Neural cell (in vitro differentiated cells): ENCODE measurements around the gene AQP6. TPM values are rescaled to one million over a fixed set of nuclear protein-coding genes. Genes with fewer than 3 reads are reported as not detected.

ENCODE experiments used
- H2AFZ ChIP-seq: fragments of 200-600, 300-800 bp; sonication (generic), shearing (Covaris generic); 2 replicates; pipeline ENCODE4 v1.6.0; 2014; ENCODE audit warnings: low read depth, mild to moderate bottlenecking, antibody characterized with exemption, low read length, moderate library complexity
- H3F3A ChIP-seq: fragments of 200-600 bp; shearing (Covaris generic); 2 replicates; pipeline ENCODE4 v1.6.1; 2016; ENCODE audit warnings: mild to moderate bottlenecking, moderate library complexity, mixed read lengths, antibody characterized with exemption, low read length; ENCODE audit not compliant: insufficient read depth, poor library complexity, severe bottlenecking
- H3K27ac ChIP-seq: fragments of 200-600, 300-800 bp; sonication (generic), shearing (Covaris generic); 2 replicates; pipeline ENCODE4 v1.5.1; 2014; ENCODE audit warnings: mild to moderate bottlenecking, low read length, moderate library complexity
- H3K27me3 ChIP-seq: fragments of 300-800, 200-600 bp; sonication (generic), shearing (Covaris generic); 2 replicates; pipeline ENCODE4 v1.6.0; 2014; ENCODE audit warnings: mild to moderate bottlenecking, low read depth, low read length, moderate library complexity; ENCODE audit not compliant: insufficient read depth
- H3K36me3 ChIP-seq: fragments of 300-800, 200-600 bp; sonication (generic), shearing (Covaris generic); 2 replicates; pipeline ENCODE4 v1.5.1; 2014; ENCODE audit warnings: mild to moderate bottlenecking, antibody characterized with exemption, low read length, moderate library complexity; ENCODE audit not compliant: insufficient read depth
- H3K4me2 ChIP-seq: fragments of 300-800, 200-600 bp; sonication (generic), shearing (Covaris generic); 2 replicates; pipeline ENCODE4 v1.6.0; 2014; ENCODE audit warnings: mild to moderate bottlenecking, low read length
- H3K4me3 ChIP-seq: fragments of 300-800, 200-600 bp; sonication (generic), shearing (Covaris generic); 2 replicates; pipeline ENCODE4 v1.5.1; 2014; ENCODE audit warnings: mild to moderate bottlenecking, low read length, moderate library complexity
- H3K79me2 ChIP-seq: fragments of 200-600 bp; shearing (Covaris generic); replicated peaks from 2 replicates; pipeline ENCODE4 v1.6.0; 2014; ENCODE audit warnings: mild to moderate bottlenecking, low read length, moderate library complexity; ENCODE audit not compliant: insufficient read depth
- H3K9ac ChIP-seq: fragments of 300-800, 200-600 bp; sonication (generic), shearing (Covaris generic); 2 replicates; pipeline ENCODE4 v1.6.1; 2016; ENCODE audit warnings: mild to moderate bottlenecking, low read length, mixed read lengths
- H3K9me2 ChIP-seq: fragments of 200-600 bp; shearing (Covaris generic); 2 replicates; pipeline ENCODE4 v1.6.1; 2016; ENCODE audit warnings: mild to moderate bottlenecking, low read length, mixed read lengths; ENCODE audit not compliant: insufficient read depth
- H3K9me3 ChIP-seq: fragments of 200-600, 300-800 bp; sonication (generic), shearing (Covaris generic); 2 replicates; pipeline ENCODE4 v1.6.1; 2016; ENCODE audit warnings: mild to moderate bottlenecking, mixed run types, low read length, moderate library complexity, mixed read lengths
- H4K20me1 ChIP-seq: fragments of 200-600 bp; shearing (Covaris generic); 2 replicates; pipeline ENCODE4 v1.6.1; 2016; ENCODE audit warnings: mild to moderate bottlenecking, mixed run types; ENCODE audit not compliant: insufficient read depth
- CTCF ChIP-seq: fragments of 450-650 bp; IDR thresholded peaks from 2 replicates; pipeline ENCODE4 v1.5.1; 2014; ENCODE audit warnings: antibody characterized with exemption, mild to moderate bottlenecking, moderate library complexity; ENCODE audit not compliant: poor library complexity, severe bottlenecking
- EP300 ChIP-seq: fragments of 450-650 bp; conservative IDR thresholded peaks from 2 replicates; pipeline ENCODE4 v1.6.1; 2014; ENCODE audit warnings: antibody characterized with exemption, mild to moderate bottlenecking, moderate library complexity; ENCODE audit not compliant: poor library complexity, severe bottlenecking
- EZH2 ChIP-seq: fragments of 200-600, 300-800 bp; shearing (Covaris generic), sonication (generic); IDR thresholded peaks from 2 replicates; pipeline ENCODE4 v1.6.1; 2014; ENCODE audit warnings: antibody characterized with exemption, low read length, borderline replicate concordance, mild to moderate bottlenecking; ENCODE audit not compliant: insufficient read depth, poor library complexity, severe bottlenecking
- MXI1 ChIP-seq: fragments of 450-650 bp; conservative IDR thresholded peaks from 2 replicates; pipeline ENCODE4 v1.6.1; 2014; ENCODE audit warnings: antibody characterized with exemption, mild to moderate bottlenecking; ENCODE audit not compliant: poor library complexity, severe bottlenecking
- POLR2AphosphoS5 ChIP-seq: IDR thresholded peaks from 2 replicates; pipeline ENCODE4 v1.6.1; 2012
- RAD21 ChIP-seq: fragments of 450-650 bp; conservative IDR thresholded peaks from 2 replicates; pipeline ENCODE4 v1.6.1; 2014; ENCODE audit warnings: antibody characterized with exemption, mild to moderate bottlenecking, moderate library complexity
- SMC3 ChIP-seq: fragments of 450-650 bp; conservative IDR thresholded peaks from 2 replicates; pipeline ENCODE4 v1.6.1; 2014; ENCODE audit warnings: antibody characterized with exemption, mild to moderate bottlenecking, moderate library complexity; ENCODE audit not compliant: poor library complexity
- TAF1 ChIP-seq: IDR thresholded peaks from 2 replicates; pipeline ENCODE4 v1.6.1; 2012; ENCODE audit warnings: low read depth
- polyA plus RNA-seq: library from polyadenylated mRNA; depleted of rRNA; stranded (reverse); fragments of >200 nt; gene quantifications from 2 replicates; pipeline ENCODE4 v1.2.3, GENCODE V29; 2014
- TF ChIP-seq, protein P1 (sequence below): IDR thresholded peaks from 2 replicates; pipeline ENCODE4 v1.6.1; 2012; ENCODE audit warnings: borderline replicate concordance

The AQP6 gene
- polyA plus RNA-seq, 1 donor from 2014 or later = not detected

DNA sequence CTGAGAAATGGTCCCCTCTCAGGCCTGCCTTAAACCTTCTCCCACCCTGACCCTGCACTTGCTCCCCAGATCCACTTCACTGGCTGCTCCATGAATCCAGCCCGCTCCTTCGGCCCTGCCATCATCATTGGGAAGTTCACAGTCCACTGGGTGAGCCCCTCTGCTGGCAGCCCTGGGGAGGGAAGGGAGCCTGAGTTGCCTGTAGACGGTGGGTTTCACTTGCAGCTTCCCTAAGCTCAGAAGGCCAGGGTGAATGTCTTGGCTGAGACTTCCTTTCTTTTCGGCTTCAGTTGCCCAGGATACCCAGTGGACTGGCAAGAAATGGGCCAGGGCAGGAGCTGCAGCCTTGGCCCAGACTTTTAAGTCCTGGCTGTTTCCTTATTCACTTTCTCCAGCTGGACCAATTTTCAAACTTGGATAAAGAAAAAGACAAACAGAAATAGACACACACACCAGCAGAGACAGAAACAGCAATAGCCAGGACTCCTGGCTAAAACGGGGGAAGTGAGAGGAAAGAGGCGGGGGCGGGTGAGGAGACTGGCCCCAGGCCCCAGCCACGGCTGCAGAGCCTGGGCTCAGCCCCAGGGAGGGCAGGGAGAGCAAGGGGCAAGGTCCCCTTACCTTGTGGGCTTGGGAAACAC lies 2.0 kb downstream of the AQP6 start:
- Histone ChIP-seq H2AFZ (no peak overlapping the region), H3K4me3 (no peak overlapping the region), H3K9me3 (no peaks in the 10 kb centered on the region), H3K27ac (no peak overlapping the region), H3K4me2 (no peak overlapping the region), H3K79me2 (no peaks in the 10 kb centered on the region), H3K27me3 (no peaks in the 10 kb centered on the region), H3K9me2 (no peaks in the 10 kb centered on the region), H3K36me3 (no peaks in the 10 kb centered on the region), H3K9ac (no peak overlapping the region), H4K20me1 (no peaks in the 10 kb centered on the region), H3F3A (no peaks in the 10 kb centered on the region)
- no peak for TF ChIP-seq EZH2
- TF ChIP-seq POLR2AphosphoS5 = no peak
- no peak for TF ChIP-seq RAD21

DNA sequence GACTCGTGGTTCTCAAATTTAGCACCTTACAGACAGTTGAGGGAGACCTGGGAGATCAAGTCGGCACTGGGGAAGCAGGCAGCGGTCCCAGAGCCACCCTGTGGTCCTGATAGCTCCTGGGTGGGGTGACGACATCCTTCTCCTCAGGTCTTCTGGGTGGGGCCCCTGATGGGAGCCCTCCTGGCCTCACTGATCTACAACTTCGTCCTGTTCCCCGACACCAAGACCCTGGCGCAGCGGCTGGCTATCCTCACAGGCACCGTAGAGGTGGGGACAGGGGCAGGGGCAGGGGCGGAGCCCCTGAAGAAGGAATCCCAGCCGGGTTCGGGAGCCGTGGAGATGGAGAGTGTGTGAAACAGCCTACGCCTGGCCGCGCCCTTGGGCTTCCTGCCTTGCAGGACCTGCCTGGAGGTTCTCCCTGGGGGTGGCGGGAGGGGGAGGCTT lies 2.6 kb downstream of the AQP6 start:
- no peaks in the 10 kb centered on the region for H3F3A ChIP-seq
- H3K79me2 ChIP-seq = no peaks in the 10 kb centered on the region
- no peak overlapping the region for H3K4me3 ChIP-seq
- H3K9ac ChIP-seq = no peak overlapping the region
- H3K4me2 ChIP-seq = no peak overlapping the region
- no peaks in the 10 kb centered on the region for H3K9me2 ChIP-seq
- H3K27me3 ChIP-seq = no peaks in the 10 kb centered on the region
- H3K27ac ChIP-seq = no peak overlapping the region
- H3K36me3 ChIP-seq = no peaks in the 10 kb centered on the region
- H2AFZ ChIP-seq = no peak overlapping the region
- H3K9me3 ChIP-seq = no peaks in the 10 kb centered on the region
- TF ChIP-seq EZH2 = no peak
- no peak for TF ChIP-seq MXI1
- no peak for TF ChIP-seq CTCF
- no peak for TF ChIP-seq SMC3
- no peak for TF ChIP-seq EP300
- TF ChIP-seq RAD21 = no peak
- TF ChIP-seq POLR2AphosphoS5 = no peak
- TF ChIP-seq TAF1 = no peak
- TF ChIP-seq, protein P1, sequence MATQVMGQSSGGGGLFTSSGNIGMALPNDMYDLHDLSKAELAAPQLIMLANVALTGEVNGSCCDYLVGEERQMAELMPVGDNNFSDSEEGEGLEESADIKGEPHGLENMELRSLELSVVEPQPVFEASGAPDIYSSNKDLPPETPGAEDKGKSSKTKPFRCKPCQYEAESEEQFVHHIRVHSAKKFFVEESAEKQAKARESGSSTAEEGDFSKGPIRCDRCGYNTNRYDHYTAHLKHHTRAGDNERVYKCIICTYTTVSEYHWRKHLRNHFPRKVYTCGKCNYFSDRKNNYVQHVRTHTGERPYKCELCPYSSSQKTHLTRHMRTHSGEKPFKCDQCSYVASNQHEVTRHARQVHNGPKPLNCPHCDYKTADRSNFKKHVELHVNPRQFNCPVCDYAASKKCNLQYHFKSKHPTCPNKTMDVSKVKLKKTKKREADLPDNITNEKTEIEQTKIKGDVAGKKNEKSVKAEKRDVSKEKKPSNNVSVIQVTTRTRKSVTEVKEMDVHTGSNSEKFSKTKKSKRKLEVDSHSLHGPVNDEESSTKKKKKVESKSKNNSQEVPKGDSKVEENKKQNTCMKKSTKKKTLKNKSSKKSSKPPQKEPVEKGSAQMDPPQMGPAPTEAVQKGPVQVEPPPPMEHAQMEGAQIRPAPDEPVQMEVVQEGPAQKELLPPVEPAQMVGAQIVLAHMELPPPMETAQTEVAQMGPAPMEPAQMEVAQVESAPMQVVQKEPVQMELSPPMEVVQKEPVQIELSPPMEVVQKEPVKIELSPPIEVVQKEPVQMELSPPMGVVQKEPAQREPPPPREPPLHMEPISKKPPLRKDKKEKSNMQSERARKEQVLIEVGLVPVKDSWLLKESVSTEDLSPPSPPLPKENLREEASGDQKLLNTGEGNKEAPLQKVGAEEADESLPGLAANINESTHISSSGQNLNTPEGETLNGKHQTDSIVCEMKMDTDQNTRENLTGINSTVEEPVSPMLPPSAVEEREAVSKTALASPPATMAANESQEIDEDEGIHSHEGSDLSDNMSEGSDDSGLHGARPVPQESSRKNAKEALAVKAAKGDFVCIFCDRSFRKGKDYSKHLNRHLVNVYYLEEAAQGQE = no peak
- no peaks in the 10 kb centered on the region for H4K20me1 ChIP-seq
